OCI-LY7 (cell line): ENCODE data around the gene HBA2.

Experiments used
- CTCF ChIP-seq: fragments of 200-600 bp; sonication (generic); conservative IDR thresholded peaks from 2 replicates; pipeline ENCODE4 v1.5.1; 2014; ENCODE audit warnings: mild to moderate bottlenecking, antibody characterized with exemption, low read length, moderate library complexity, mixed read lengths
- EZH2phosphoT487 ChIP-seq: fragments of 200-600 bp; sonication (generic); IDR thresholded peaks from 2 replicates; pipeline ENCODE4 v1.6.1; 2018; ENCODE audit warnings: low read depth, borderline replicate concordance, mild to moderate bottlenecking, mixed run types, antibody characterized with exemption, low read length, moderate library complexity, mixed read lengths

DNA sequence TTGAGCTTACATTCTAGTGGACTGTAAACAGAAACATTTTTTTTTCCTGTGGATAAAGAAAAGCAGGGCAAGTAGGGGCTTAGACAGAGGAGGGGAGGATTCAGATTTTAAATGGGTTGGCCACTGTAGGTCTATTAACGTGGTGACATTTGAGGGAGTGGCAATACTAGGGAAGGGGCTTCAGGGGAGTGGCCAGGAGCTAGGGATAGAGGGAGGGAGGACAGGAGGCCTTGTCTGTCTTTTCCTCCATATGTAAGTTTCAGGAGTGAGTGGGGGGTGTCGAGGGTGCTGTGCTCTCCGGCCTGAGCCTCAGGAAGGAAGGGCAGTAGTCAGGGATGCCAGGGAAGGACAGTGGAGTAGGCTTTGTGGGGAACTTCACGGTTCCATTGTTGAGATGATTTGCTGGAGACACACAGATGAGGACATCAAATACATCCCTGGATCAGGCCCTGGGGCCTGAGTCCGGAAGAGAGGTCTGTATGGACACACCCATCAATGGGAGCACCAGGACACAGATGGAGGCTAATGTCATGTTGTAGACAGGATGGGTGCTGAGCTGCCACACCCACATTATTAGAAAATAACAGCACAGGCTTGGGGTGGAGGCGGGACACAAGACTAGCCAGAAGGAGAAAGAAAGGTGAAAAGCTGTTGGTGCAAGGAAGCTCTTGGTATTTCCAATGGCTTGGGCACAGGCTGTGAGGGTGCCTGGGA lies 13.4 kb upstream of the HBA2 start:
- no peak for TF ChIP-seq CTCF
- TF ChIP-seq EZH2phosphoT487: no peak
